ENCODE results near the gene PEPD.
"Not testable (repeated sequence)": the region's sequence is repeated elsewhere in the genome, so short reads cannot be mapped to it uniquely, and the experiment has no call there.

DNA sequence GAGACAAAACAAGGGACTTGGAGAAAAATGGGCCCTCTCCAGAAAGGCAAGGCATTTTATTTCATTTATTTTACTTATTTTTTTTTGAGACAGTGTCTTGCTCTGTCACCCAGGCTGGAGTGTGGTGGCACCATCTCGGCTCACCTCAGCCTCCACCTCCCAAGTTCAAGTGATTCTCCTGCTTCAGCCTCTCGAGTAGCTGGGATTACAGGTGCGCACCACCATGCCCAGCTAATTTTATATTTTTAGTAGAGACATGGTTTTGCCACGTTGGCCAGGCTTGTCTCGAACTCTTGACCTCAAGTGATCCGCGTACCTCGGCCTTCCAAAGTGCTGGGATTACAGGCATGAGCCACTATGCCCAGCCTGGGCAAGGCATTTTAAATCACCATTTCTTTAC is 31.0 kb downstream of the PEPD start:
- not testable (repeated sequence) for TF ChIP-seq CTCF, POLR2A, POLR2AphosphoS5 (IDR thresholded peaks at IDR 0.05)
